PC-3 (cell line): ENCODE data around the gene CD177.

Experiments
- EZH2 ChIP-seq: fragments of 300-600 bp; sonication (generic); IDR thresholded peaks from one replicate; pipeline ENCODE4 v1.6.1; 2017; ENCODE audit warnings: antibody characterized with exemption, mild to moderate bottlenecking, low read length; ENCODE audit not compliant: unreplicated experiment
- EZH2phosphoT487 ChIP-seq: fragments of 300-600 bp; sonication (generic); IDR thresholded peaks from 2 replicates; pipeline ENCODE4 v1.6.1; 2018; ENCODE audit warnings: mild to moderate bottlenecking, antibody characterized with exemption, low read length, borderline replicate concordance
- TF ChIP-seq, protein P1 (sequence below): fragments of 300-600 bp; sonication (generic); conservative IDR thresholded peaks from 2 replicates; pipeline ENCODE4 v1.5.1; 2017; ENCODE audit warnings: antibody characterized with exemption, low read depth, mild to moderate bottlenecking, low read length

- TF ChIP-seq, protein P1, sequence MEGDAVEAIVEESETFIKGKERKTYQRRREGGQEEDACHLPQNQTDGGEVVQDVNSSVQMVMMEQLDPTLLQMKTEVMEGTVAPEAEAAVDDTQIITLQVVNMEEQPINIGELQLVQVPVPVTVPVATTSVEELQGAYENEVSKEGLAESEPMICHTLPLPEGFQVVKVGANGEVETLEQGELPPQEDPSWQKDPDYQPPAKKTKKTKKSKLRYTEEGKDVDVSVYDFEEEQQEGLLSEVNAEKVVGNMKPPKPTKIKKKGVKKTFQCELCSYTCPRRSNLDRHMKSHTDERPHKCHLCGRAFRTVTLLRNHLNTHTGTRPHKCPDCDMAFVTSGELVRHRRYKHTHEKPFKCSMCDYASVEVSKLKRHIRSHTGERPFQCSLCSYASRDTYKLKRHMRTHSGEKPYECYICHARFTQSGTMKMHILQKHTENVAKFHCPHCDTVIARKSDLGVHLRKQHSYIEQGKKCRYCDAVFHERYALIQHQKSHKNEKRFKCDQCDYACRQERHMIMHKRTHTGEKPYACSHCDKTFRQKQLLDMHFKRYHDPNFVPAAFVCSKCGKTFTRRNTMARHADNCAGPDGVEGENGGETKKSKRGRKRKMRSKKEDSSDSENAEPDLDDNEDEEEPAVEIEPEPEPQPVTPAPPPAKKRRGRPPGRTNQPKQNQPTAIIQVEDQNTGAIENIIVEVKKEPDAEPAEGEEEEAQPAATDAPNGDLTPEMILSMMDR, result no peak
- TF ChIP-seq EZH2 (no peak), EZH2phosphoT487 (no peak)
Measured at GRCh38 chr19:43332058-43332922, 21.2 kb upstream of the CD177 start.
